ENCODE results near the gene MKI67.

The MKI67 gene

GRCh38 chr10:128051548-128051947 lies 74.7 kb downstream of the MKI67 start:
- no peak overlapping the region for H3K27ac ChIP-seq
- TF ChIP-seq CTCF (conservative IDR thresholded peaks at IDR 0.05): no peak

- H3K27ac ChIP-seq: no peak overlapping the region
- TF ChIP-seq CTCF (conservative IDR thresholded peaks at IDR 0.05): no peak
These were observed 75.3 kb downstream of the MKI67 start for GRCh38 chr10:128050936-128051335.

- TF ChIP-seq CTCF (conservative IDR thresholded peaks at IDR 0.05): no peak
- H3K27ac ChIP-seq: no peak overlapping the region
These were observed 76.1 kb downstream of the MKI67 start for GRCh38 chr10:128050121-128050516.

- TF ChIP-seq CTCF (conservative IDR thresholded peaks at IDR 0.05): no peak
- no peak overlapping the region for H3K27ac ChIP-seq
These were observed 76.8 kb downstream of the MKI67 start for GRCh38 chr10:128049226-128050120.

GRCh38 chr10:128048819-128049210 lies 77.4 kb downstream of the MKI67 start:
- no peak for TF ChIP-seq CTCF (conservative IDR thresholded peaks at IDR 0.05)
- no peak overlapping the region for H3K27ac ChIP-seq

GRCh38 chr10:128047991-128048818 lies 78.0 kb downstream of the MKI67 start:
- H3K27ac ChIP-seq: no peak overlapping the region
- TF ChIP-seq CTCF (conservative IDR thresholded peaks at IDR 0.05): no peak

GRCh38 chr10:128047351-128047750 lies 78.9 kb downstream of the MKI67 start:
- TF ChIP-seq CTCF (conservative IDR thresholded peaks at IDR 0.05): no peak
- H3K27ac ChIP-seq: no peak overlapping the region

Data from VCaP (cell line).